Neutrophil (primary cell): ENCODE measurements around the gene AARSD1.
"Not testable (repeated sequence)": the region's sequence is repeated elsewhere in the genome, so short reads cannot be mapped to it uniquely, and the experiment has no call there.

Experiments
- H3K27ac ChIP-seq: fragments of 200-600 bp; sonication (generic); 2 replicates; pipeline ENCODE4 v1.5.1; 2016; ENCODE audit warnings: mild to moderate bottlenecking, moderate library complexity
- H3K27me3 ChIP-seq: fragments of 200-600 bp; sonication (generic); 2 replicates; pipeline ENCODE4 v1.6.0; 2016; ENCODE audit warnings: mild to moderate bottlenecking
- H3K36me3 ChIP-seq: fragments of 200-600 bp; sonication (generic); 2 replicates; pipeline ENCODE4 v1.5.1; 2017
- H3K4me1 ChIP-seq, 2 experiments: fragments of 200-600 bp in 1 of 2; sonication (generic) in 1 of 2; 1 replicate in 1 of 2; 2 replicates in 1 of 2; pipeline versions ENCODE4 v1.5.1 to v1.6.1; 2013 to 2016; ENCODE audit warnings: low read depth in 1 of 2, low read length in 1 of 2, mild to moderate bottlenecking in 1 of 2, moderate library complexity in 1 of 2; ENCODE audit not compliant: control insufficient read depth in 1 of 2, insufficient read depth in 1 of 2
- H3K4me3 ChIP-seq, 2 experiments: fragments of 200-600 bp in 1 of 2; sonication (generic) in 1 of 2; 1 replicate in 1 of 2; 2 replicates in 1 of 2; pipeline ENCODE4 v1.5.1; 2013 to 2016; ENCODE audit warnings: low read depth in 1 of 2, low read length in 1 of 2, mild to moderate bottlenecking in 1 of 2, moderate library complexity in 1 of 2
- H3K9me3 ChIP-seq: fragments of 200-600 bp; sonication (generic); 2 replicates; pipeline ENCODE4 v1.5.1; 2016
- TF ChIP-seq, protein P1 (sequence below): fragments of 200-600 bp; sonication (generic); IDR thresholded peaks from 2 replicates; pipeline ENCODE4 v1.5.1; 2016; ENCODE audit warnings: antibody characterized with exemption

Gene AARSD1

DNA sequence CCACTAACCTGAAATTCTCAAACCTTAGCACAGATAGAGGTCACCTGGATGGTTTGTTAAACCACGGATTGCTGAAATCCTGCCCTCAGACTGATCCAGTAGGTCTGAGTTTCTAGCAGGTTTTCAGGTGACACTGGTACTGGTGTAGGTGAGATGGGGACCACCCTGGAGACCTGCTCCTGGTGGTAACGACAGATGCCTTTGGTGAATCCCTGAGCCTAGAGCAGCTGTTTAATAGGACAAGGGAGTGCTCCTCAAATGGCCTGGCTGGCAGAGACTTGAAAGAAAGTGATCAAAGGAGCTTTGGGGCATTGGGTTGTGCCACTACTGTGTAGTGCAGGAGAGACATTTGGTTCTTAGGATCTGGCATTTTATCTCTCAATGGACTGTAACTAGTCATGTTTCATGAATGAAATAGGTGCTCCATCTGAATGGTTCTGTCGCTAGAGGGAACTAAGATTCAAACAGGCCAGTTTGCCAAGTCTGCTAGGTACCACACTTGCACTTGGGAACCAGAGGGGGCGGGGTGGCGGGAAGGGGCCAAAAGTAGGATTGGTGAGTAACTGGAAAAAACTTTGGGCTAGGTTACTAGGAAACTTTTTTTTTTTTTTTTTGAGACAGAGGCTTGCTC is 39.4 kb upstream of the AARSD1 start:
- peak overlapping the region; percentile 57 for H3K27ac ChIP-seq
- H3K4me1 ChIP-seq, result peaks cover 64% of the 10 kb centered on the region in 2 experiments
- peaks cover 6% of the 10 kb centered on the region for H3K36me3 ChIP-seq
- no peaks in the 10 kb centered on the region for H3K9me3 ChIP-seq
- TF ChIP-seq, protein P1, sequence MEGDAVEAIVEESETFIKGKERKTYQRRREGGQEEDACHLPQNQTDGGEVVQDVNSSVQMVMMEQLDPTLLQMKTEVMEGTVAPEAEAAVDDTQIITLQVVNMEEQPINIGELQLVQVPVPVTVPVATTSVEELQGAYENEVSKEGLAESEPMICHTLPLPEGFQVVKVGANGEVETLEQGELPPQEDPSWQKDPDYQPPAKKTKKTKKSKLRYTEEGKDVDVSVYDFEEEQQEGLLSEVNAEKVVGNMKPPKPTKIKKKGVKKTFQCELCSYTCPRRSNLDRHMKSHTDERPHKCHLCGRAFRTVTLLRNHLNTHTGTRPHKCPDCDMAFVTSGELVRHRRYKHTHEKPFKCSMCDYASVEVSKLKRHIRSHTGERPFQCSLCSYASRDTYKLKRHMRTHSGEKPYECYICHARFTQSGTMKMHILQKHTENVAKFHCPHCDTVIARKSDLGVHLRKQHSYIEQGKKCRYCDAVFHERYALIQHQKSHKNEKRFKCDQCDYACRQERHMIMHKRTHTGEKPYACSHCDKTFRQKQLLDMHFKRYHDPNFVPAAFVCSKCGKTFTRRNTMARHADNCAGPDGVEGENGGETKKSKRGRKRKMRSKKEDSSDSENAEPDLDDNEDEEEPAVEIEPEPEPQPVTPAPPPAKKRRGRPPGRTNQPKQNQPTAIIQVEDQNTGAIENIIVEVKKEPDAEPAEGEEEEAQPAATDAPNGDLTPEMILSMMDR, result no peak
- H3K4me3 ChIP-seq, result no peak overlapping the region
- H3K27me3 ChIP-seq, result no peaks in the 10 kb centered on the region

DNA sequence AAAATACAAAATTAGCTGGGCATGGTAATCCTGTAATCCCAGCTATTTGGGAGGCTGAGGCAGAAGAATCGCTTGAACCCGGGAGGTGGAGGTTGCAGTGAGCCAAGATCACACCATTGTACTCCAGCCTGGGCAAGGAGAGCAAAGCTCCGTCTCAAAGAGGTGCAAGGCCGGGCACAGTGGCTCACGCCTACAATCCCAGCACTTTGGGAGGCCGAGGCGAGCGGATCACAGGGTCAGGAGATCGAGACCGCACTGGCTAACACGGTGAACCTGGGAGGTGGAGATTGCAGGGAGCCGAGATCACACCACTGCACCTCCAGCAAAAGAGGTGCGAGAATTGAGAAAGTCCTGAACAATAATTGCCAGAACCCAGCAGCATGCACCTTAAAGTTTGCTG is 36.6 kb upstream of the AARSD1 start:
- not testable (repeated sequence) for H3K9me3 ChIP-seq, H3K4me3 ChIP-seq, H3K27me3 ChIP-seq, H3K36me3 ChIP-seq
- peaks cover 60 to 66% of the 10 kb centered on the region in 2 experiments for H3K4me1 ChIP-seq
- peak overlapping the region; percentile 74 for H3K27ac ChIP-seq

DNA sequence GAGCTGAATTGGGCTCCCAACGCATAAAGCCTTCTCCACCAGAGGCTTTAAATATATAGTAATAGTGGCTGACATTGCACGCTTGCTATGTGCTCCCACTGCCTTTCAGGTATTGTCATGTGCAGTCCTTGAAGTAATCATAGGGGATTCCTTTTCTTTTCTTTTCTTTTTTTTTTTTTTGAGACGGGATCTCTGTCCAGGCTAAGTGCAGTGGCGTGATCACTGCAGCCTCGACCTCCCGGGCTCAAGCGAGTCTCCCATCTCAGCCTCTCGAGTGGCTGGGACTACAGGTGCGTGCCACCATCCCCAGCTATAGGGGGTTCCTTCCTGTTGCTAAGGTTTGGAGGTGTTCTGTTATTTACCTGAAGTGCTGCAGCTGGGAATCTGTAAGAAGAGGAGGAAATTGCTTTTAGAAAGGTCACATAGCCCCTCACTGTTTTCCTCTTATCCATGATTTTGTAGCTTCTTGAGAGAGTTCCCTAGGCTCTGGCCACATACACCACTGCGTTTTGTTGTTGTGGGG is 34.8 kb upstream of the AARSD1 start:
- Histone ChIP-seq H3K4me3 (peak overlapping the region; percentile 84 to 90), H3K36me3 (peaks cover 12% of the 10 kb centered on the region), H3K9me3 (no peaks in the 10 kb centered on the region), H3K4me1 (peaks cover 60 to 66% of the 10 kb centered on the region in 2 experiments), H3K27ac (peak overlapping the region; percentile 88), H3K27me3 (no peaks in the 10 kb centered on the region)
- TF ChIP-seq, protein P1, result no peak

DNA sequence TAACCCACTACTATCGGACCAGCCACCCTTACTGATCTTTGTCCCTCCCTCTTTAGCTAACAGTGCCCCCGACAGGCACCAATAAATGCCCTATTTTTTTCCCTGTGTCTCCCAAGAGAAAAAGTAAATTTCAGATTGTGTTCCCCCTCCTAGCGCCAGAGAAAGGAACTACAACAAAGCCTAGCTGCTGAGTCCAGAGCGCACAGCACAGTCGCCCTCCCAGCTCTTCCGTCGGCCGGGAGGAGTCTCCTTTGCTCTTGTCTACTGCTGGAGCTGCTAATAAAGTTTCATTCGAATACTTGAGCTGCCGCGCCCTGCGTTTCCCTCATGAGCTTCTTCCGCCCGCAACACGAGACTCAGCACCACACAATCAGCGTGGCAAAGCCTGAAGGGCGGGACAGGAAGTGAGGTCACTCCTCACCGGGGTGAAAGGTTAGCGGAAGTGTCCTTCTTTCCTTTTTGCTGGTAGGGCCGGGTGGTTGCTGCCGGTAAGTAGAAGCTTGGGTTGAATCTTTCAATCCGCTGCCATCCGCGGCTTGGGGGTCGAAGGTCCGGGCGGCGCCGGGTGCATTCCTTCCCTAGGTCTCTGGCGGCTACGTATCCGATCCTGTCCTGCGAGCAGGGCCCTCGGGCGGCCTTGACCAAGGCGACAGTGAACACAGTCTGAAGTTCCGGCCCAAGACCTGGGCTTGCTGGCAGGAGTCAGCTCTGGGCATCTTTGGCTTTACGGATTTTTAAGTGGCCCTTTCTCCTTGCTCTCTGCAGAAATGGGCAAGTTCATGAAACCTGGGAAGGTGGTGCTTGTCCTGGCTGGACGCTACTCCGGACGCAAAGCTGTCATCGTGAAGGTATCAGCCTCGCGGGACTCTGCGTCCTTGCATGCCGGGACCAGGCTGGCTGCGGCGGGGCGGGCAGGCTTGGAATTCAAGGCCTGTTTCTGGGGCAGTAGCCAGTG is 34.0 kb upstream of the AARSD1 start, which contains the start of gene RPL27:
Gene RPL27 (plus strand): TSS at position 436 of the 955 bp plus-strand sequence. CDS start 332 bp downstream, at position 768.
- H3K4me3 ChIP-seq, result peak within 1 kb of the TSS; percentile 84 to 90
- peaks cover 16% of the 10 kb centered on the region for H3K36me3 ChIP-seq
- H3K27ac ChIP-seq, result peak within 1 kb of the TSS; percentile 88
- peaks cover 53 to 59% of the 10 kb centered on the region in 2 experiments for H3K4me1 ChIP-seq
- TF ChIP-seq, protein P1, result peak; percentile 97
- no peaks in the 10 kb centered on the region for H3K9me3 ChIP-seq
- H3K27me3 ChIP-seq, result no peaks in the 10 kb centered on the region

- Histone ChIP-seq H3K27me3 (no peaks in the 10 kb centered on the region), H3K9me3 (no peaks in the 10 kb centered on the region), H3K4me3 (peak overlapping the region; percentile 84 to 90), H3K27ac (peak overlapping the region; percentile 88), H3K36me3 (peaks cover 22% of the 10 kb centered on the region), H3K4me1 (peaks cover 45 to 52% of the 10 kb centered on the region in 2 experiments)
- TF ChIP-seq, protein P1, result no peak
Observed at GRCh38 chr17:42997390-42997983, 33.2 kb upstream of the AARSD1 start.

- peaks cover 57% of the 10 kb centered on the region for H3K36me3 ChIP-seq
- H3K27ac ChIP-seq, H3K27me3 ChIP-seq, H3K4me3 ChIP-seq, H3K9me3 ChIP-seq: not testable (repeated sequence)
- H3K4me1 ChIP-seq, result peaks cover 12 to 17% of the 10 kb centered on the region in 2 experiments
Observed at GRCh38 chr17:42993913-42994312, 29.7 kb upstream of the AARSD1 start.
